HL-60 (cell line): ENCODE data around the gene MRTO4.
"Not testable (repeated sequence)": the region's sequence is repeated elsewhere in the genome, so short reads cannot be mapped to it uniquely, and the experiment has no call there.

Source experiments
- DNase-seq, 2 experiments: peaks; one replicate each; pipeline ENCODE4 v3.0.0-alpha.2; 2010 to 2020; ENCODE audit warnings: low read depth in 1 of 2, low spot score in 1 of 2
- H3K27ac ChIP-seq: fragments of 250-450 bp; sonication (Bioruptor Pico); replicated peaks from 2 replicates; pipeline ENCODE4 v1.5.1; 2020; ENCODE audit warnings: mild to moderate bottlenecking, moderate library complexity
- H3K27me3 ChIP-seq: fragments of 250-450 bp; sonication (Bioruptor Pico); 2 replicates; pipeline ENCODE4 v1.5.1; 2021; ENCODE audit warnings: mild to moderate bottlenecking, moderate library complexity; ENCODE audit not compliant: insufficient read depth, poor library complexity, severe bottlenecking
- H3K4me3 ChIP-seq: replicated peaks from 2 replicates; pipeline ENCODE4 v1.5.1; 2011; ENCODE audit warnings: mild to moderate bottlenecking, control low read depth, low read length; ENCODE audit not compliant: insufficient read depth
- GABPA ChIP-seq: IDR thresholded peaks from 2 replicates; pipeline ENCODE4 v1.6.1; 2012; ENCODE audit warnings: low read depth
- POLR2AphosphoS5 ChIP-seq: IDR thresholded peaks from 2 replicates; pipeline ENCODE4 v1.6.1; 2012; ENCODE audit warnings: low read depth
- SPI1 ChIP-seq: IDR thresholded peaks from 2 replicates; pipeline ENCODE4 v1.6.1; 2012; ENCODE audit warnings: low read depth, mild to moderate bottlenecking, borderline replicate concordance
- TF ChIP-seq, protein P1 (sequence below): IDR thresholded peaks from 2 replicates; pipeline ENCODE4 v1.6.1; 2012; ENCODE audit warnings: low read depth; ENCODE audit not compliant: insufficient replicate concordance
- TF ChIP-seq, protein P2 (sequence below): IDR thresholded peaks from one replicate; pipeline ENCODE4 v1.5.1; 2011; ENCODE audit warnings: low read length, control low read depth, inconsistent platforms; ENCODE audit not compliant: insufficient read depth

The MRTO4 gene

DNA sequence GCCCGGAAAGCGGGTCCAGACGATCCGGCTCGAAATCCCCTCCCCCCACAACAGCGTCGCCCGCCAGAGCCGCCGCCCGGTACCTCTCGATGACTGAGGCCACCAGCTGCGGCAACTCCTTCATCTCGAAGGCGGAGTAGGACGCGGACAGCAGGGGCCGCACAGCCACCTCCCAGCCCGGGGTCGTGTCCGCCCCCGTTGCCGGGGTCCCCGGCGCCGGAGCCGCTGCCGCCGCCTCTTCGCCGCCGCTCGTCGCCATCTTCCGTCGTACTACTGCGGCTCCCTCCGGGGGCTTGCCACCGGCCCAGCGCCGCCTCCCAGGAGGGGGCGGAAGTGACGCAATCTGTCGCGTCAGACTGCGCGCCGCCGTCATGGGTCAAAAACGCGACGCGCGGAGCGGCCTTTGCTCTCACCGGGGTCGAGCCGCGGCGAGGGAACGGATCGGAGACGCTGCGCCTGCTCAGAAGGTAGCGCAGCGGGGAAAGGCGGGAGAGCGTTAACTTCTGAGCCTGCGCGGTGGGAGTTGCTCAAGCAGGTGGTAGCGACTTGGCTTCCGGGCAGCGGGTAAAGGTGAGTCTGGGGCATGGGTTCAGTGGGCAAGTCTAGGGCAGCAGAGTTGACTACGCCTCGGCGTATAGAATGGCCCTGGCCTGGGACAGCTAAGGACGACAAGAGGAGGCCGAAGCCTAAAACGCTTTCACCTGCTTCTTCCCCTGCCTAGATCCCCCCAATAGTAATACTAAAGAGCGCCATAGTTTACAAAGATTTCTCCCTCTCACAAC, 41.4 kb upstream of the MRTO4 start, which contains the start of gene UBR4:
UBR4 (minus strand) TSS at position 277 of the 782 bp plus-strand sequence; CDS start at position 259, 18 bp downstream.
- H3K27me3 ChIP-seq: no peaks in the 10 kb centered on the region
- peak within 1 kb of the TSS; percentile 66 for H3K4me3 ChIP-seq
- TF ChIP-seq SPI1 (peak; percentile 50; the same call in 1 of the 2 replicates), GABPA (peak; percentile 83), POLR2AphosphoS5 (peak; percentile 86)
- TF ChIP-seq, protein P1, sequence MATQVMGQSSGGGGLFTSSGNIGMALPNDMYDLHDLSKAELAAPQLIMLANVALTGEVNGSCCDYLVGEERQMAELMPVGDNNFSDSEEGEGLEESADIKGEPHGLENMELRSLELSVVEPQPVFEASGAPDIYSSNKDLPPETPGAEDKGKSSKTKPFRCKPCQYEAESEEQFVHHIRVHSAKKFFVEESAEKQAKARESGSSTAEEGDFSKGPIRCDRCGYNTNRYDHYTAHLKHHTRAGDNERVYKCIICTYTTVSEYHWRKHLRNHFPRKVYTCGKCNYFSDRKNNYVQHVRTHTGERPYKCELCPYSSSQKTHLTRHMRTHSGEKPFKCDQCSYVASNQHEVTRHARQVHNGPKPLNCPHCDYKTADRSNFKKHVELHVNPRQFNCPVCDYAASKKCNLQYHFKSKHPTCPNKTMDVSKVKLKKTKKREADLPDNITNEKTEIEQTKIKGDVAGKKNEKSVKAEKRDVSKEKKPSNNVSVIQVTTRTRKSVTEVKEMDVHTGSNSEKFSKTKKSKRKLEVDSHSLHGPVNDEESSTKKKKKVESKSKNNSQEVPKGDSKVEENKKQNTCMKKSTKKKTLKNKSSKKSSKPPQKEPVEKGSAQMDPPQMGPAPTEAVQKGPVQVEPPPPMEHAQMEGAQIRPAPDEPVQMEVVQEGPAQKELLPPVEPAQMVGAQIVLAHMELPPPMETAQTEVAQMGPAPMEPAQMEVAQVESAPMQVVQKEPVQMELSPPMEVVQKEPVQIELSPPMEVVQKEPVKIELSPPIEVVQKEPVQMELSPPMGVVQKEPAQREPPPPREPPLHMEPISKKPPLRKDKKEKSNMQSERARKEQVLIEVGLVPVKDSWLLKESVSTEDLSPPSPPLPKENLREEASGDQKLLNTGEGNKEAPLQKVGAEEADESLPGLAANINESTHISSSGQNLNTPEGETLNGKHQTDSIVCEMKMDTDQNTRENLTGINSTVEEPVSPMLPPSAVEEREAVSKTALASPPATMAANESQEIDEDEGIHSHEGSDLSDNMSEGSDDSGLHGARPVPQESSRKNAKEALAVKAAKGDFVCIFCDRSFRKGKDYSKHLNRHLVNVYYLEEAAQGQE: peak; percentile 59
- TF ChIP-seq, protein P2, sequence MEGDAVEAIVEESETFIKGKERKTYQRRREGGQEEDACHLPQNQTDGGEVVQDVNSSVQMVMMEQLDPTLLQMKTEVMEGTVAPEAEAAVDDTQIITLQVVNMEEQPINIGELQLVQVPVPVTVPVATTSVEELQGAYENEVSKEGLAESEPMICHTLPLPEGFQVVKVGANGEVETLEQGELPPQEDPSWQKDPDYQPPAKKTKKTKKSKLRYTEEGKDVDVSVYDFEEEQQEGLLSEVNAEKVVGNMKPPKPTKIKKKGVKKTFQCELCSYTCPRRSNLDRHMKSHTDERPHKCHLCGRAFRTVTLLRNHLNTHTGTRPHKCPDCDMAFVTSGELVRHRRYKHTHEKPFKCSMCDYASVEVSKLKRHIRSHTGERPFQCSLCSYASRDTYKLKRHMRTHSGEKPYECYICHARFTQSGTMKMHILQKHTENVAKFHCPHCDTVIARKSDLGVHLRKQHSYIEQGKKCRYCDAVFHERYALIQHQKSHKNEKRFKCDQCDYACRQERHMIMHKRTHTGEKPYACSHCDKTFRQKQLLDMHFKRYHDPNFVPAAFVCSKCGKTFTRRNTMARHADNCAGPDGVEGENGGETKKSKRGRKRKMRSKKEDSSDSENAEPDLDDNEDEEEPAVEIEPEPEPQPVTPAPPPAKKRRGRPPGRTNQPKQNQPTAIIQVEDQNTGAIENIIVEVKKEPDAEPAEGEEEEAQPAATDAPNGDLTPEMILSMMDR: no peak
- H3K27ac ChIP-seq: peak within 1 kb of the TSS; percentile 97
- peak; percentile 95 to 98 for DNase-seq

DNA sequence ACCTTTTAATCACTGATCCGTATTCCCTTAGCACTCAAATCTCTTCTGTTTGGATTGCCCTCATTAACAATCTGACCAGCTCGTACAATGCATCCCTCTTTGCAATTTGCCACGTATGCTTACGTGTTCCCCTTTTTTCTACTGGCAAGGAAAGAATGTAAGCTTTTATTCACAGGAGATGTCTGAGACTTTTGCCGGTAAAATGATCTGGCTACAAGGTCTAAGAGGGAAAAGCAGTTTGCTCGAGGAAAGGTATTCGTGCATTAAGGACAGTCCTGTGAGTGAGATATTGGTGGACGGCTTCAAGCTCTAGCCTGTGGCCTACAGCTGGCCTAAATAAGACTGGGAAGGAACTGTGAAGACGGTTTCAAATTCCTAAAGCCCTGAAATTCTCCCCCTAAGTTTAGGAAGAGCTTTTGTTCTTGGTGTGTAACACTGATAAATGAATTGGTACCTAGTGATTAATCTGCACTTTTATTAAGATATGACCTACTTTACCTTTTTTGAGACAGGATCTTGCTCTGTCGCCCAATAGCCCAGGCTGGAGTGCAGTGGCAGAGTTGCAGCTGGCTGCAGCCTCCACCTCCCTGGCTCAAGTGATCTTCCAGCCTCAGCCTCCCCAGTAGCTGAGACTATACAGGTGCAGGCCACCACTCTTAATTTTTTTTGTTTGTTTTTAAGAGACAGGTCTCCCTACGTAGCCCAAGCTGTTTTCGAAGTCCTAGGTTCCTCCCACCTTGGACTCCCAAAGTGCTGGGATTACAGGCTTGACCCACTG, 40.6 kb upstream of the MRTO4 start:
- no peaks in the 10 kb centered on the region for H3K27me3 ChIP-seq
- peak; percentile 74; the same call in 1 of the 2 replicates for TF ChIP-seq SPI1
- TF ChIP-seq, protein P2: no peak
- H3K27ac ChIP-seq: peak overlapping the region; percentile 97
- H3K4me3 ChIP-seq: peak overlapping the region; percentile 66
- peak in 1 of 2 experiments; percentile 43 for DNase-seq

DNA sequence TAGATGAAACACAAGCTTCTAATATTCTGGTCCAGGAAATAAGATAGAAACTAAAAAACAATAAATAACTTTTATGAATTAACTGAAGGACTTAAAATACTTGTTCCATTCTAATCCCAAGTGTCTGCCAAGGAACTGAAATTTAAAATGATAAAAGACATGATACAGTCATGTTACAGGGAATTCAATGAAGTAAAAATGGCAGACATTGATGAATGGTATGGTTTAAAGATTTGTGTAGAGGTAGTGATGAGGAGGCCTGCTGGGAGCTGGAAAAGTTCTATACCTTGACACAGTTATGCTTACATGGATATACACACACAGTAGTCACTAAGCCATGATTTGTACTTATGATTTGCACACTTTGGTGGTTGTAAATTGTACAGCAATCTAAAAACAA, 39.4 kb upstream of the MRTO4 start:
- H3K27ac ChIP-seq: no peak overlapping the region; the same call in 1 of the 2 replicates
- DNase-seq: no peak
- no peaks in the 10 kb centered on the region for H3K27me3 ChIP-seq
- H3K4me3 ChIP-seq: no peak overlapping the region
- TF ChIP-seq, protein P1: no peak
- TF ChIP-seq GABPA (no peak), SPI1 (no peak)

GRCh38 chr1:19213580-19213979, 38.0 kb upstream of the MRTO4 start:
- DNase-seq: no peak
- Histone ChIP-seq H3K4me3 (no peak overlapping the region), H3K27ac (no peak overlapping the region), H3K27me3 (no peaks in the 10 kb centered on the region)
- TF ChIP-seq, protein P2: no peak
- TF ChIP-seq GABPA: no peak
- no peak for TF ChIP-seq SPI1

- not testable (repeated sequence) for DNase-seq, H3K4me3 ChIP-seq, H3K27me3 ChIP-seq, H3K27ac ChIP-seq
These were observed 35.0 kb upstream of the MRTO4 start for GRCh38 chr1:19216585-19216984.
